ENCODE results near the gene VSIG4. TPM values are rescaled to one million over a fixed set of nuclear protein-coding genes. Genes with fewer than 3 reads are reported as not detected.
A peak's percentile ranks its signal among the peaks of the same experiment; 100 is the strongest.

VSIG4 gene
- polyA plus RNA-seq, 3 donors, result 10.2 to 56.8 (median 25.1) TPM

GRCh38 chrX:66019310-66019652 is 20.6 kb downstream of the VSIG4 start:
- no CpG with 5 or more reads among the region's 1 CpG for WGBS (ENCODE audit: insufficient coverage)
- no peak overlapping the region for H2AFZ ChIP-seq (ENCODE audit: insufficient read depth, low read depth, low read length, poor library complexity, severe bottlenecking)
- H3K4me1 Mint-ChIP-seq, result peaks cover 52% of the 10 kb centered on the region
- peaks cover 30 to 38% of the 10 kb centered on the region in 2 donors for H3K36me3 ChIP-seq (replicated peaks in 1 of 2; ENCODE audit: control insufficient read depth in 1 of 2, insufficient read depth in 2 of 2, low read length in 2 of 2)
- H3K36me3 Mint-ChIP-seq, result peaks cover 31 to 46% of the 10 kb centered on the region in 2 donors
- TF ChIP-seq, protein P1, sequence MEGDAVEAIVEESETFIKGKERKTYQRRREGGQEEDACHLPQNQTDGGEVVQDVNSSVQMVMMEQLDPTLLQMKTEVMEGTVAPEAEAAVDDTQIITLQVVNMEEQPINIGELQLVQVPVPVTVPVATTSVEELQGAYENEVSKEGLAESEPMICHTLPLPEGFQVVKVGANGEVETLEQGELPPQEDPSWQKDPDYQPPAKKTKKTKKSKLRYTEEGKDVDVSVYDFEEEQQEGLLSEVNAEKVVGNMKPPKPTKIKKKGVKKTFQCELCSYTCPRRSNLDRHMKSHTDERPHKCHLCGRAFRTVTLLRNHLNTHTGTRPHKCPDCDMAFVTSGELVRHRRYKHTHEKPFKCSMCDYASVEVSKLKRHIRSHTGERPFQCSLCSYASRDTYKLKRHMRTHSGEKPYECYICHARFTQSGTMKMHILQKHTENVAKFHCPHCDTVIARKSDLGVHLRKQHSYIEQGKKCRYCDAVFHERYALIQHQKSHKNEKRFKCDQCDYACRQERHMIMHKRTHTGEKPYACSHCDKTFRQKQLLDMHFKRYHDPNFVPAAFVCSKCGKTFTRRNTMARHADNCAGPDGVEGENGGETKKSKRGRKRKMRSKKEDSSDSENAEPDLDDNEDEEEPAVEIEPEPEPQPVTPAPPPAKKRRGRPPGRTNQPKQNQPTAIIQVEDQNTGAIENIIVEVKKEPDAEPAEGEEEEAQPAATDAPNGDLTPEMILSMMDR (IDR thresholded peaks at IDR 0.05), result no peak
- peaks cover 43 to 95% of the 10 kb centered on the region in 2 donors for H3K4me1 ChIP-seq (ENCODE audit: control insufficient read depth in 1 of 2, insufficient read depth in 2 of 2, low read length in 2 of 2)
- H3K9ac ChIP-seq (ENCODE audit: insufficient read depth, low read length, poor library complexity, severe bottlenecking), result peak overlapping the region; percentile 10
- no peaks in the 10 kb centered on the region for H3K9me3 ChIP-seq (replicated peaks in 1 of 2; ENCODE audit: control insufficient read depth in 1 of 2, insufficient read depth in 1 of 2, low read length in 2 of 2)
- H4K20me1 ChIP-seq (ENCODE audit: insufficient read depth, low read length), result peaks cover 12% of the 10 kb centered on the region
- peak overlapping the region; percentile 70 to 100 (median 92) for H3K4me3 ChIP-seq (replicated peaks in 1 of 3; ENCODE audit: low read depth in 2 of 3, low read length in 3 of 3)
- peak overlapping the region; percentile 83 to 95 for H3K4me3 Mint-ChIP-seq
- peak overlapping the region; percentile 81 to 98 (median 87) for H3K27ac Mint-ChIP-seq
- H3K4me2 ChIP-seq (replicated peaks; ENCODE audit: extremely low read depth, low read length, poor library complexity, severe bottlenecking), result peak overlapping the region; percentile 94
- peak overlapping the region in 1 of 2 donors; percentile 90 for H3K27ac ChIP-seq (ENCODE audit: low read depth in 1 of 2, low read length in 2 of 2)
- peaks cover 0 to 5% (median 0%) of the 10 kb centered on the region in 3 donors for H3K27me3 Mint-ChIP-seq (ENCODE audit: low read depth in 3 of 3)
- H3K27me3 ChIP-seq (ENCODE audit: control insufficient read depth in 2 of 2, insufficient read depth in 2 of 2, low read length in 2 of 2), result no peaks in the 10 kb centered on the region
- no peak for DNase-seq
- H3K79me2 ChIP-seq (ENCODE audit: insufficient read depth, low read length), result peaks cover 48% of the 10 kb centered on the region
- intact Hi-C loops (cut with micrococcal nuclease), result loop anchor here in 1 of 2 donors (5.0 to 10.0 kb wide), 2 partner anchors 33 to 324 kb away; no protein-coding TSS in a partner anchor
- H3K9me3 Mint-ChIP-seq, result peaks cover 0 to 4% (median 2%) of the 10 kb centered on the region in 7 donors

- H3K27ac ChIP-seq (ENCODE audit: low read depth in 1 of 2, low read length in 2 of 2), result peak overlapping the region; percentile 54 to 90
- TF ChIP-seq, protein P1 (IDR thresholded peaks at IDR 0.05), result no peak
- DNase-seq, result peak in 2 of 3 donors; percentile 48 to 50
- Mint-ChIP-seq H3K4me3 (peak overlapping the region; percentile 83 to 95), H3K36me3 (peaks cover 31 to 46% of the 10 kb centered on the region in 2 donors), H3K27ac (peak overlapping the region; percentile 81 to 98 (median 87)), H3K27me3 (ENCODE audit: low read depth in 3 of 3) (peaks cover 0 to 5% (median 0%) of the 10 kb centered on the region in 3 donors), H3K4me1 (peaks cover 57% of the 10 kb centered on the region), H3K9me3 (peaks cover 0 to 3% (median 0%) of the 10 kb centered on the region in 7 donors)
- intact Hi-C loops (cut with micrococcal nuclease), result loop anchor here in 1 of 2 donors (5.0 to 10.0 kb wide), 2 partner anchors 34 to 324 kb away; no protein-coding TSS in a partner anchor
- H3K36me3 ChIP-seq (replicated peaks in 1 of 2; ENCODE audit: control insufficient read depth in 1 of 2, insufficient read depth in 2 of 2, low read length in 2 of 2), result peaks cover 30 to 38% of the 10 kb centered on the region in 2 donors
- H3K79me2 ChIP-seq (ENCODE audit: insufficient read depth, low read length), result peaks cover 52% of the 10 kb centered on the region
- H4K20me1 ChIP-seq (ENCODE audit: insufficient read depth, low read length), result peaks cover 12% of the 10 kb centered on the region
- H3K9ac ChIP-seq (ENCODE audit: insufficient read depth, low read length, poor library complexity, severe bottlenecking), result peak overlapping the region; percentile 10
- H2AFZ ChIP-seq (ENCODE audit: insufficient read depth, low read depth, low read length, poor library complexity, severe bottlenecking), result no peak overlapping the region
- WGBS (ENCODE audit: insufficient coverage), result 19% methylated on average over 3 of the region's 7 CpGs
- H3K4me3 ChIP-seq (replicated peaks in 1 of 3; ENCODE audit: low read depth in 2 of 3, low read length in 3 of 3), result peak overlapping the region; percentile 70 to 100 (median 92)
- H3K4me1 ChIP-seq (ENCODE audit: control insufficient read depth in 1 of 2, insufficient read depth in 2 of 2, low read length in 2 of 2), result peaks cover 48 to 100% of the 10 kb centered on the region in 2 donors
- H3K4me2 ChIP-seq (replicated peaks; ENCODE audit: extremely low read depth, low read length, poor library complexity, severe bottlenecking), result peak overlapping the region; percentile 94
- no peaks in the 10 kb centered on the region for H3K27me3 ChIP-seq (ENCODE audit: control insufficient read depth in 2 of 2, insufficient read depth in 2 of 2, low read length in 2 of 2)
- H3K9me3 ChIP-seq (replicated peaks in 1 of 2; ENCODE audit: control insufficient read depth in 1 of 2, insufficient read depth in 1 of 2, low read length in 2 of 2), result no peaks in the 10 kb centered on the region
These were observed 21.1 kb downstream of the VSIG4 start for GRCh38 chrX:66018585-66019309.
